Heart left ventricle (tissue), 16 donors: ENCODE measurements around the gene PRTN3. TPM values are rescaled to one million over a fixed set of nuclear protein-coding genes. Genes with fewer than 3 reads are reported as not detected.

Source experiments
- ATAC-seq, 4 donors: fragments of 200-7000 bp; cut with Tn5 transposase; one replicate each; pipeline ENCODE4 v1.9.1; 2020 to 2022; ENCODE audit warnings: moderate library complexity in 4 of 4, mild to moderate bottlenecking in 3 of 4, moderate number of reproducible peaks in 1 of 4
- DNase-seq, 5 donors: peaks; one replicate each; pipeline ENCODE4 v3.0.0-alpha.2; 2020
- H3K27ac ChIP-seq, 12 donors: fragments of 200-600 bp; sonication (generic) in 4 of 12; one replicate each; pipeline versions ENCODE4 v1.5.0 to v1.8.0; 2016 to 2022; ENCODE audit warnings: mild to moderate bottlenecking in 2 of 12
- H3K27me3 ChIP-seq, 9 donors: fragments of 200-600 bp; sonication (generic) in 2 of 9; one replicate each; pipeline versions ENCODE4 v1.5.1 to v1.8.0; 2016 to 2022; ENCODE audit warnings: mild to moderate bottlenecking in 3 of 9
- H3K36me3 ChIP-seq, 9 donors: fragments of 200-600 bp; sonication (generic) in 2 of 9; one replicate each; pipeline versions ENCODE4 v1.5.0 to v1.8.0; 2018 to 2022; ENCODE audit warnings: mild to moderate bottlenecking in 2 of 9
- H3K4me1 ChIP-seq, 12 donors: fragments of 200-600 bp; sonication (generic) in 4 of 12; one replicate each; pipeline versions ENCODE4 v1.5.0 to v1.8.0; 2016 to 2022; ENCODE audit warnings: mild to moderate bottlenecking in 3 of 12
- H3K4me3 ChIP-seq, 12 donors: fragments of 200-600 bp; sonication (generic) in 4 of 12; one replicate each; pipeline versions ENCODE4 v1.5.0 to v1.8.0; 2017 to 2022; ENCODE audit warnings: mild to moderate bottlenecking in 9 of 12, moderate library complexity in 4 of 12
- H3K9me3 ChIP-seq, 12 donors: fragments of 200-600 bp; sonication (generic) in 4 of 12; one replicate each; pipeline versions ENCODE4 v1.5.0 to v1.8.0; 2016 to 2022; ENCODE audit warnings: mild to moderate bottlenecking in 1 of 12
- CTCF ChIP-seq, 12 donors: fragments of 200-600 bp; sonication (generic) in 4 of 12; IDR thresholded peaks; one replicate each; pipeline versions ENCODE4 v1.5.0 to v1.8.0; 2018 to 2022; ENCODE audit warnings: antibody characterized with exemption in 12 of 12, mild to moderate bottlenecking in 5 of 12
- POLR2A ChIP-seq, 2 donors: fragments of 450-650 bp; IDR thresholded peaks; one replicate each; pipeline ENCODE4 v1.6.1; 2017; ENCODE audit warnings: antibody characterized with exemption in 2 of 2, mild to moderate bottlenecking in 2 of 2, moderate library complexity in 2 of 2
- WGBS, 4 donors: extraction: QIAGEN DNeasy Blood & Tissue Kit in 2 of 4; methylation state at CpG; one replicate each; pipeline versions ENCODE4 v1.1.5 to v1.1.7; 2013 to 2018; 5-methylcytosine and 5-hydroxymethylcytosine counted together
- intact Hi-C, 10 donors: fragments of 100-400 bp; cut with DNase I; formaldehyde crosslinking; loops; one replicate each; pipeline versions ENCODE4 v1.11.1 to v1.14.2; 2022
- polyA plus RNA-seq, 2 donors: library from polyadenylated mRNA; stranded (reverse); fragments of 200-250 nt; gene quantifications; one replicate each; pipeline ENCODE4 v1.2.3, GENCODE V29; 2013
- total RNA-seq, 9 donors: library from RNA; depleted of rRNA in 2 of 9; stranded (reverse); fragments of >200 nt in 2 of 9; fragmentation: NEBNext Ultra II Directional in 3 of 9; extraction: Animal tissue kit (Norgen Biotek cat#: 25700) in 3 of 9; gene quantifications; one replicate each; pipeline versions ENCODE4 v1.1.0 to v1.2.4, GENCODE V29; 2016 to 2023
- donor health status: ischemic (EF 13 %, LVEDD 7.1; RV severe dilation, severe dysfunction).
- donor health status: healthy with polysubstance abuse.
- donor health status: DM: no; HTN: yes; CAD: no.
- donor health status: DM: no; HTN: no; CAD: no.
- donor health status: ischemic (EF 25% LVEDD 6.9; RV normal size, moderate dysfunction).
- donor health status: ischemic (EF 25% LVEDD 5.7; RV mildly dilated, moderate dysfunction).
- donor health status: healthy.
- donor health status: DM: yes; HTN: yes; CAD: no.
- donor health status: ischemic (EF 35%, LVEDD 5.7; RV mildly dilated, moderate dysfunction).
- donor health status: nonischemic (EF 11% LVEDD 7.7; RV severe dilation, severe dysfunction).
- donor health status: DM: yes; HTN: yes; CAD: no.
- donor health status: PGD.
- donor health status: ischemic (EF 29% LVEDD 5.4; RV normal size, mild dysfunction).
- donor health status: nonischemic (EF 23%, LVEDD 6.1; RV moderate dilation, normal function).

Gene PRTN3
- total and polyA plus RNA-seq, 11 donors: 0.11 to 0.40 TPM; not detected in 9

DNA sequence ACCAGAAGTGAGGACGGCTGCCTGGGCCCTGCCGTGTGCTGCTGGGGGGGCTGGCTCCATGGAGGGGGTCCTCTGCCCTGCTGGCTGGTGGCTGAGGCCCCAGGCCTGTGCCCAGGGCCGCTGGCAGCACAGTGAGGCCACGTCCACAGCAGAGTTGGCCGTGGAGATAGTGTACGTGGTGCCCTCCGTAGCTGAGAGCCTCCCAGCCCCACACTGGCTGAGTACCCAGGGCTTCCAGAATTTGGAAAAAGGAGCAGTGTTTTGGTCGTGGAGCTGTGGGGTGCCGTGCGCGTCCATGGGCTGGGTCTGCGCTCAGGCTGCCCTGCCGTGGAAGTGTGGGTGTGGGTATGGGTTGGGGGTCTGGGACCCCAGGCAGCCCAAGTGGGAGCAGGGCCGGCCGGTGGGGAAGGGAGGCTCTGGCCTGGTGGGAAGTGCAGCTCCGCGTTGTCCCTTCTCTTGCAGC lies 37.7 kb upstream of the PRTN3 start:
- WGBS, 4 donors: 64 to 70% (median 66%) methylated on average over 15 to 17 of the region's 17 CpGs
- no peaks in the 10 kb centered on the region for H3K9me3 ChIP-seq
- H3K27me3 ChIP-seq: no peaks in the 10 kb centered on the region
- H3K27ac ChIP-seq: peak overlapping the region in 11 of 12 donors; percentile 35 to 100 (median 95)
- H3K4me1 ChIP-seq: peaks cover 26 to 76% (median 56%) of the 10 kb centered on the region in 12 donors
- peak overlapping the region in 10 of 12 donors; percentile 4 to 99 (median 88) for H3K4me3 ChIP-seq
- H3K36me3 ChIP-seq: peaks cover 11 to 87% (median 54%) of the 10 kb centered on the region in 9 donors
- no peak for TF ChIP-seq POLR2A (IDR thresholded peaks at IDR 0.05)
- TF ChIP-seq CTCF (IDR thresholded peaks at IDR 0.05): no peak
- intact Hi-C loops: no loop called here
- ATAC-seq (no peak), DNase-seq (peak in 1 of 5 donors; percentile 15)

- no peak for TF ChIP-seq POLR2A (IDR thresholded peaks at IDR 0.05)
- TF ChIP-seq CTCF (IDR thresholded peaks at IDR 0.05): no peak
- peaks cover 15 to 95% (median 62%) of the 10 kb centered on the region in 9 donors for H3K36me3 ChIP-seq
- intact Hi-C loops: no loop called here
- H3K27me3 ChIP-seq: no peaks in the 10 kb centered on the region
- H3K4me1 ChIP-seq: peaks cover 26 to 69% (median 55%) of the 10 kb centered on the region in 12 donors
- DNase-seq (peak in 2 of 5 donors; percentile 21 to 23), ATAC-seq (no peak)
- H3K27ac ChIP-seq: peak overlapping the region in 2 of 12 donors; percentile 9 to 91
- no peaks in the 10 kb centered on the region for H3K9me3 ChIP-seq
- H3K4me3 ChIP-seq: no peak overlapping the region
- 66 to 75% (median 70%) methylated on average over 11 to 31 of the region's 31 CpGs for WGBS, 4 donors
Measured at GRCh38 chr19:803686-804418, 36.9 kb upstream of the PRTN3 start.

- H3K27ac ChIP-seq: peak overlapping the region in 1 of 12 donors; percentile 9
- no peak for TF ChIP-seq CTCF (IDR thresholded peaks at IDR 0.05)
- TF ChIP-seq POLR2A (IDR thresholded peaks at IDR 0.05): no peak
- H3K4me1 ChIP-seq: peaks cover 23 to 61% (median 48%) of the 10 kb centered on the region in 12 donors
- no peaks in the 10 kb centered on the region for H3K27me3 ChIP-seq
- H3K9me3 ChIP-seq: no peaks in the 10 kb centered on the region
- 83 to 92% (median 89%) methylated on average over 14 to 53 of the region's 53 CpGs for WGBS, 4 donors
- ATAC-seq (no peak), DNase-seq (peak in 1 of 5 donors; percentile 16)
- H3K4me3 ChIP-seq: no peak overlapping the region
- intact Hi-C loops: no loop called here
- peaks cover 15 to 97% (median 69%) of the 10 kb centered on the region in 9 donors for H3K36me3 ChIP-seq
Measured at GRCh38 chr19:804419-805165, 36.2 kb upstream of the PRTN3 start.

- WGBS, 4 donors: 88 to 91% (median 90%) methylated on average over 20 to 33 of the region's 33 CpGs
- no peak for TF ChIP-seq POLR2A (IDR thresholded peaks at IDR 0.05)
- TF ChIP-seq CTCF (IDR thresholded peaks at IDR 0.05): peak in 1 of 12 donors; percentile 46
- Histone ChIP-seq H3K9me3 (no peaks in the 10 kb centered on the region), H3K4me3 (no peak overlapping the region), H3K4me1 (peaks cover 22 to 56% (median 42%) of the 10 kb centered on the region in 12 donors), H3K27ac (no peak overlapping the region), H3K27me3 (no peaks in the 10 kb centered on the region), H3K36me3 (peaks cover 15 to 98% (median 71%) of the 10 kb centered on the region in 9 donors)
- DNase-seq (peak in 1 of 5 donors; percentile 17), ATAC-seq (no peak)
- intact Hi-C loops: no loop called here
Measured at GRCh38 chr19:805166-805551, 35.6 kb upstream of the PRTN3 start.
